PFSK-1 (cell line): ENCODE results near the gene RPS6KB1.
A peak's percentile ranks its signal among the peaks of the same experiment; 100 is the strongest.

Experiments
- FOXP2 ChIP-seq: optimal IDR thresholded peaks from 2 replicates; pipeline ENCODE3; 2011; ENCODE audit warnings: borderline replicate concordance, control low read depth, inconsistent platforms; ENCODE audit not compliant: insufficient read depth; ENCODE audit errors: extremely low read length, extremely low read depth
- POLR2AphosphoS5 ChIP-seq: IDR thresholded peaks from 2 replicates; pipeline ENCODE4 v1.6.1; 2012; ENCODE audit warnings: low read depth, mild to moderate bottlenecking, control low read depth, low read length, moderate library complexity
- REST ChIP-seq, 2 experiments: IDR thresholded peaks; 2 replicates each; pipeline versions ENCODE4 v1.6.1 to v1.8.0; 2011 to 2012; ENCODE audit warnings: low read depth in 2 of 2, low read length in 2 of 2, control low read depth in 1 of 2, inconsistent platforms in 1 of 2, mild to moderate bottlenecking in 1 of 2, moderate library complexity in 1 of 2; ENCODE audit not compliant: insufficient read depth in 1 of 2
- SIN3A ChIP-seq: IDR thresholded peaks from 2 replicates; pipeline ENCODE4 v1.6.1; 2012; ENCODE audit warnings: mild to moderate bottlenecking, low read length, moderate library complexity, borderline replicate concordance; ENCODE audit not compliant: insufficient read depth
- TAF1 ChIP-seq: IDR thresholded peaks from 2 replicates; pipeline ENCODE4 v1.6.1; 2012; ENCODE audit warnings: low read length, control low read depth, borderline replicate concordance; ENCODE audit not compliant: insufficient read depth

The RPS6KB1 gene

GRCh38 chr17:59890720-59891119 is 2.2 kb upstream of the RPS6KB1 start:
- TF ChIP-seq FOXP2: no peak
- no peak for TF ChIP-seq SIN3A
- TF ChIP-seq REST (IDR thresholded peaks at IDR 0.05; ENCODE audit: insufficient read depth in 1 of 2, low read depth in 2 of 2, low read length in 2 of 2): no peak
- TF ChIP-seq TAF1: no peak
- TF ChIP-seq POLR2AphosphoS5: no peak

GRCh38 chr17:59892251-59892923 is 534 bp upstream of the RPS6KB1 start:
- TF ChIP-seq TAF1 (peak; percentile 37; the same call in 1 of the 2 replicates), SIN3A (peak; percentile 68; the same call in 1 of the 2 replicates), REST (IDR thresholded peaks at IDR 0.05; ENCODE audit: insufficient read depth in 1 of 2, low read depth in 2 of 2, low read length in 2 of 2) (0 out of 4 replicates have a peak, but pooled peaks of 1 of the 2 experiments have one; percentile 16), FOXP2 (no peak), POLR2AphosphoS5 (peak; percentile 76; the same call in 1 of the 2 replicates)

- TF ChIP-seq SIN3A (peak; percentile 96), FOXP2 (no peak)
Measured at GRCh38 chr17:59893676-59894100, 767 bp downstream of the RPS6KB1 start.

- TF ChIP-seq SIN3A (no peak), FOXP2 (no peak), TAF1 (no peak)
Measured at GRCh38 chr17:59897090-59897489, 4.2 kb downstream of the RPS6KB1 start.

- TF ChIP-seq SIN3A: no peak
- TF ChIP-seq FOXP2: no peak
- no peak for TF ChIP-seq REST (IDR thresholded peaks at IDR 0.05; ENCODE audit: insufficient read depth in 1 of 2, low read depth in 2 of 2, low read length in 2 of 2)
- no peak for TF ChIP-seq POLR2AphosphoS5
- TF ChIP-seq TAF1: peak; percentile 10; the same call in 1 of the 2 replicates
Measured at GRCh38 chr17:59899099-59899498, 6.2 kb downstream of the RPS6KB1 start.

- TF ChIP-seq POLR2AphosphoS5 (no peak), FOXP2 (no peak)
Measured at GRCh38 chr17:59901604-59902003, 8.7 kb downstream of the RPS6KB1 start.
